Measurements from ENCODE around the gene RRP1.

DNA sequence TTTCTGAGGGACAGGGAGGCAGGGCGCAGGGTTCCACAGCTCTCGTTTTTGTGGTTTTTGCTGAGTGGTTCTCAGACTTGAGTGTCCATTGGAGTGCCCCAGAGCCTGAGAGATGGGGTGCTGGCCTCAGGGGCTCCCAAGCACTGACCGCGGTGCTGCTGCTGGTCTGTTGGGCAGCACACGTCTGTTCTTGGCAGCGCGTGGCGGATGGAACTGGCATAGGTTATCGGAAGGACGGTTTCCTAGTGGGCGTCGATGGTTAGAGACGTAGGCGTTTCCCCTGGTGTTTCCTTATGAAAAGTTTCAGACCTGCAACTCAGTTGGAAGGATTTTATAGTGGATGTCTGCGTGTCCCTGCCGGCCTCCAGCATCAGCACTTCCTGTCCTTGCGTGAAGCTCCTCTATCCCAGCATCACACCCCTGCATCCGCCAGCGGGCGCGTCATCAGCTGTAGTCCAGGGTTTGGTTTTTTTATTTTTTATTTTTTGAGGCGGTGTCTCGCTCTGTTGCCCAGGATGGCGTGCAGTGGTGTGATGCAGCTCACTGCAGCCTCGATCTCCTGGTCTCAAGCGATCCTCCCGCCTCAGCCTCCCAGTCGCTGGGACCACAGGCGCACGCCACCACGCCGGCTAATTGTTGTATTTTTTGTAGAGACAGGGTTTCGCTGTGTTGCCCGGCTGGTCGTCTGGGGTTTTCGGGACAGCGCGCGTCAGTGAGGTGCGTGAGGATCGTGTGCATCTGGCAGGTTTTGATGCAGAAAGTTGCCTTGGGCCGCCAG is 11.8 kb downstream of the RRP1 start:
- TF ChIP-seq, protein P1, sequence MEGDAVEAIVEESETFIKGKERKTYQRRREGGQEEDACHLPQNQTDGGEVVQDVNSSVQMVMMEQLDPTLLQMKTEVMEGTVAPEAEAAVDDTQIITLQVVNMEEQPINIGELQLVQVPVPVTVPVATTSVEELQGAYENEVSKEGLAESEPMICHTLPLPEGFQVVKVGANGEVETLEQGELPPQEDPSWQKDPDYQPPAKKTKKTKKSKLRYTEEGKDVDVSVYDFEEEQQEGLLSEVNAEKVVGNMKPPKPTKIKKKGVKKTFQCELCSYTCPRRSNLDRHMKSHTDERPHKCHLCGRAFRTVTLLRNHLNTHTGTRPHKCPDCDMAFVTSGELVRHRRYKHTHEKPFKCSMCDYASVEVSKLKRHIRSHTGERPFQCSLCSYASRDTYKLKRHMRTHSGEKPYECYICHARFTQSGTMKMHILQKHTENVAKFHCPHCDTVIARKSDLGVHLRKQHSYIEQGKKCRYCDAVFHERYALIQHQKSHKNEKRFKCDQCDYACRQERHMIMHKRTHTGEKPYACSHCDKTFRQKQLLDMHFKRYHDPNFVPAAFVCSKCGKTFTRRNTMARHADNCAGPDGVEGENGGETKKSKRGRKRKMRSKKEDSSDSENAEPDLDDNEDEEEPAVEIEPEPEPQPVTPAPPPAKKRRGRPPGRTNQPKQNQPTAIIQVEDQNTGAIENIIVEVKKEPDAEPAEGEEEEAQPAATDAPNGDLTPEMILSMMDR (conservative IDR thresholded peaks at IDR 0.05; ENCODE audit: low read length) = no peak
- TF ChIP-seq EZH2phosphoT487 (IDR thresholded peaks at IDR 0.05; ENCODE audit: borderline replicate concordance, low read depth, low read length) = no peak

All from OCI-LY7 (cell line).